Renal cortical epithelial cell (primary cell): ENCODE results near the gene RAX2. TPM values are rescaled to one million over a fixed set of nuclear protein-coding genes. Genes with fewer than 3 reads are reported as not detected.

Experiments used
- DNase-seq: peaks from one replicate; pipeline ENCODE4 v3.0.0-alpha.2; 2011; ENCODE audit warnings: low read depth
- total RNA-seq: library from RNA; depleted of rRNA; stranded (reverse); fragments of >200 nt; gene quantifications from 2 replicates; pipeline ENCODE4 v1.2.3, GENCODE V29; 2014

RAX2 gene
- total RNA-seq, 1 donor from 2014 or later: not detected

- no peak for DNase-seq
Observed at GRCh38 chr19:3801412-3802096, 29.5 kb upstream of the RAX2 start.

GRCh38 chr19:3800996-3801395 is 29.0 kb upstream of the RAX2 start:
- no peak for DNase-seq

GRCh38 chr19:3798137-3798536 is 26.1 kb upstream of the RAX2 start:
- no peak for DNase-seq

- no peak for DNase-seq
Observed at GRCh38 chr19:3796358-3796757, 24.3 kb upstream of the RAX2 start.

- no peak for DNase-seq
Observed at GRCh38 chr19:3793799-3794198, 21.8 kb upstream of the RAX2 start.

GRCh38 chr19:3792114-3792513 is 20.1 kb upstream of the RAX2 start:
- no peak for DNase-seq

GRCh38 chr19:3790941-3791340 is 18.9 kb upstream of the RAX2 start:
- DNase-seq: no peak

- no peak for DNase-seq
Observed at GRCh38 chr19:3790209-3790734, 18.2 kb upstream of the RAX2 start.

- DNase-seq: no peak
Observed at GRCh38 chr19:3788996-3789778, 17.2 kb upstream of the RAX2 start.

GRCh38 chr19:3785938-3786824 is 14.2 kb upstream of the RAX2 start, which contains the start of gene MATK:
TSS of gene MATK (minus strand) at chr19:3786381. CDS start at chr19:3785135, 1,246 bp downstream.
- no peak for DNase-seq

- DNase-seq: no peak
Observed at GRCh38 chr19:3785451-3785937, 13.5 kb upstream of the RAX2 start.

- no peak for DNase-seq
Observed at GRCh38 chr19:3784607-3785450, 12.8 kb upstream of the RAX2 start.

GRCh38 chr19:3783660-3784584 is 11.9 kb upstream of the RAX2 start:
- DNase-seq: no peak

- DNase-seq: no peak
Observed at GRCh38 chr19:3782903-3783302, 10.9 kb upstream of the RAX2 start.

- DNase-seq: no peak
Observed at GRCh38 chr19:3782330-3782729, 10.3 kb upstream of the RAX2 start.

GRCh38 chr19:3781603-3782002 is 9.6 kb upstream of the RAX2 start:
- DNase-seq: no peak

GRCh38 chr19:3780786-3781304 is 8.8 kb upstream of the RAX2 start:
- no peak for DNase-seq

- DNase-seq: no peak
Observed at GRCh38 chr19:3778899-3779723, 7.1 kb upstream of the RAX2 start.
